Neural cell (in vitro differentiated cells): ENCODE measurements around the gene EDDM13.

Experiments used
- EP300 ChIP-seq: fragments of 450-650 bp; conservative IDR thresholded peaks from 2 replicates; pipeline ENCODE4 v1.6.1; 2014; ENCODE audit warnings: antibody characterized with exemption, mild to moderate bottlenecking, moderate library complexity; ENCODE audit not compliant: poor library complexity, severe bottlenecking
- EZH2 ChIP-seq: fragments of 200-600, 300-800 bp; shearing (Covaris generic), sonication (generic); IDR thresholded peaks from 2 replicates; pipeline ENCODE4 v1.6.1; 2014; ENCODE audit warnings: antibody characterized with exemption, low read length, borderline replicate concordance, mild to moderate bottlenecking; ENCODE audit not compliant: insufficient read depth, poor library complexity, severe bottlenecking
- MXI1 ChIP-seq: fragments of 450-650 bp; conservative IDR thresholded peaks from 2 replicates; pipeline ENCODE4 v1.6.1; 2014; ENCODE audit warnings: antibody characterized with exemption, mild to moderate bottlenecking; ENCODE audit not compliant: poor library complexity, severe bottlenecking
- POLR2AphosphoS5 ChIP-seq: IDR thresholded peaks from 2 replicates; pipeline ENCODE4 v1.6.1; 2012
- RAD21 ChIP-seq: fragments of 450-650 bp; conservative IDR thresholded peaks from 2 replicates; pipeline ENCODE4 v1.6.1; 2014; ENCODE audit warnings: antibody characterized with exemption, mild to moderate bottlenecking, moderate library complexity
- REST ChIP-seq: IDR thresholded peaks from 2 replicates; pipeline ENCODE4 v1.6.1; 2012; ENCODE audit warnings: borderline replicate concordance
- SMC3 ChIP-seq: fragments of 450-650 bp; conservative IDR thresholded peaks from 2 replicates; pipeline ENCODE4 v1.6.1; 2014; ENCODE audit warnings: antibody characterized with exemption, mild to moderate bottlenecking, moderate library complexity; ENCODE audit not compliant: poor library complexity
- TAF1 ChIP-seq: IDR thresholded peaks from 2 replicates; pipeline ENCODE4 v1.6.1; 2012; ENCODE audit warnings: low read depth
- TF ChIP-seq, protein P1 (sequence below): fragments of 450-650 bp; IDR thresholded peaks from 2 replicates; pipeline ENCODE4 v1.5.1; 2014; ENCODE audit warnings: antibody characterized with exemption, mild to moderate bottlenecking, moderate library complexity; ENCODE audit not compliant: poor library complexity, severe bottlenecking

GRCh38 chr19:56222901-56223300 lies 49.6 kb upstream of the EDDM13 start:
- TF ChIP-seq, protein P1, sequence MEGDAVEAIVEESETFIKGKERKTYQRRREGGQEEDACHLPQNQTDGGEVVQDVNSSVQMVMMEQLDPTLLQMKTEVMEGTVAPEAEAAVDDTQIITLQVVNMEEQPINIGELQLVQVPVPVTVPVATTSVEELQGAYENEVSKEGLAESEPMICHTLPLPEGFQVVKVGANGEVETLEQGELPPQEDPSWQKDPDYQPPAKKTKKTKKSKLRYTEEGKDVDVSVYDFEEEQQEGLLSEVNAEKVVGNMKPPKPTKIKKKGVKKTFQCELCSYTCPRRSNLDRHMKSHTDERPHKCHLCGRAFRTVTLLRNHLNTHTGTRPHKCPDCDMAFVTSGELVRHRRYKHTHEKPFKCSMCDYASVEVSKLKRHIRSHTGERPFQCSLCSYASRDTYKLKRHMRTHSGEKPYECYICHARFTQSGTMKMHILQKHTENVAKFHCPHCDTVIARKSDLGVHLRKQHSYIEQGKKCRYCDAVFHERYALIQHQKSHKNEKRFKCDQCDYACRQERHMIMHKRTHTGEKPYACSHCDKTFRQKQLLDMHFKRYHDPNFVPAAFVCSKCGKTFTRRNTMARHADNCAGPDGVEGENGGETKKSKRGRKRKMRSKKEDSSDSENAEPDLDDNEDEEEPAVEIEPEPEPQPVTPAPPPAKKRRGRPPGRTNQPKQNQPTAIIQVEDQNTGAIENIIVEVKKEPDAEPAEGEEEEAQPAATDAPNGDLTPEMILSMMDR = no peak
- TF ChIP-seq EZH2 = no peak
- no peak for TF ChIP-seq EP300
- no peak for TF ChIP-seq REST
- no peak for TF ChIP-seq TAF1
- TF ChIP-seq POLR2AphosphoS5 = no peak
- TF ChIP-seq SMC3 = no peak
- no peak for TF ChIP-seq RAD21
- no peak for TF ChIP-seq MXI1
